ENCODE data around the gene LAG3.

Gene LAG3

DNA sequence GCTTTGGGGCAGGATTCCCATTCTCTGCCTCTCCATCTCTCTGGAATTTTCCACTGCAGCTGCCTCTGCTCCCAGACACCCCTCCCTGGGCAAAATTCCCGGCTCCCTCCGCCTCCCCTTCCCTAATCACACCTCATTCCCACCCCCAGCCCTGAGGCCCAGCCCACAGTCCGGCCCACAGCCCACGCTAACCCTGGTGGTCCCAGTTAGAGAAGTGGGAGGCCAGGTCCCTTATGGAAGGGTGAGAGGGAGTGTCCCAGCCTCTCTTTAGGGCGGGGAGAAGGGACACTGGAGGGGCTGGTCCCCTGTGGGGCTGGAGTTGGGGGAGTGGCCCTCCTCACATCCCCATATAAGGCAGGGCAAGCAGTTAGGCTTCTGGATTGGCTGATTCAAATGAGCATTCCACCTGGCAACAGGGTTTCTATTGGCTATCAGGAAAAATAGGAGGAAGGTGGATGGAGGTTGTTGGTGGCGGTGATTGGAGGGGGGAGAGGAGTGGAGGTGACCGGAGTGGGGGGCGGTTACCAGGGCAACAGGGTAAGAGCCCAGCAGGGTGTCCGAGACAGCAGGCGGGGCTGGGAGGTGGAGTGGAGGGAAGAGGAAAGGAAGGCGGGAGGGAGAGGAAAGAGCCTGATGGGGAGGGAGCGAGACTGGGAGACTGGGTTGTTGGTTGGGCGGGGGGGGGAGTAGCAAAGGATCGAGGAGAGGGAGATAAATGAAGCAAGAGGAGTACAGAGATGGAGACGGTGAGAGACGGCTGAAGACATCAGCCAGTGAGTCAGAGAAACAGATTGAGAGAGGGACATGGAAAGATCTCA, 8.1 kb upstream of the LAG3 start:
- ChIA-PET POLR2A (interaction anchor here (0.6 to 3.2 kb wide), 5 partner anchors 11 to 103 kb away, joined by 3 to 78 read pairs (median 5); partner anchors contain the start of genes CDCA3, MLF2, TPI1 and USP5), CTCF (interaction anchor here (1.0 to 8.7 kb wide), 7 partner anchors 11 to 61 kb away, joined by 3 to 222 read pairs (median 51); partner anchors contain the start of gene MLF2)
- no peak for TF ChIP-seq CTCF (IDR thresholded peaks at IDR 0.05; ENCODE audit: insufficient read depth, low read length, missing control alignments)
- peak overlapping the region; percentile 16 for H3K4me3 ChIP-seq (ENCODE audit: low read depth, low read length)
- DNase-seq (ENCODE audit: low read depth, low spot score), result peak; percentile 97

GRCh38 chr12:6765048-6765633, 7.2 kb upstream of the LAG3 start:
- H3K4me3 ChIP-seq (ENCODE audit: low read depth, low read length), result peak overlapping the region; percentile 93
- DNase-seq (ENCODE audit: low read depth, low spot score), result no peak
- no peak for TF ChIP-seq CTCF (IDR thresholded peaks at IDR 0.05; ENCODE audit: insufficient read depth, low read length, missing control alignments)
- ChIA-PET POLR2A (interaction anchor here (1.1 to 3.2 kb wide), 4 partner anchors 12 to 178 kb away, joined by 3 to 78 read pairs (median 11); partner anchors contain the start of genes CDCA3, MLF2 and USP5), CTCF (interaction anchor here (1.5 to 8.7 kb wide), 8 partner anchors 14 to 144 kb away, joined by 3 to 222 read pairs (median 9); partner anchors contain the start of gene MLF2)

DNA sequence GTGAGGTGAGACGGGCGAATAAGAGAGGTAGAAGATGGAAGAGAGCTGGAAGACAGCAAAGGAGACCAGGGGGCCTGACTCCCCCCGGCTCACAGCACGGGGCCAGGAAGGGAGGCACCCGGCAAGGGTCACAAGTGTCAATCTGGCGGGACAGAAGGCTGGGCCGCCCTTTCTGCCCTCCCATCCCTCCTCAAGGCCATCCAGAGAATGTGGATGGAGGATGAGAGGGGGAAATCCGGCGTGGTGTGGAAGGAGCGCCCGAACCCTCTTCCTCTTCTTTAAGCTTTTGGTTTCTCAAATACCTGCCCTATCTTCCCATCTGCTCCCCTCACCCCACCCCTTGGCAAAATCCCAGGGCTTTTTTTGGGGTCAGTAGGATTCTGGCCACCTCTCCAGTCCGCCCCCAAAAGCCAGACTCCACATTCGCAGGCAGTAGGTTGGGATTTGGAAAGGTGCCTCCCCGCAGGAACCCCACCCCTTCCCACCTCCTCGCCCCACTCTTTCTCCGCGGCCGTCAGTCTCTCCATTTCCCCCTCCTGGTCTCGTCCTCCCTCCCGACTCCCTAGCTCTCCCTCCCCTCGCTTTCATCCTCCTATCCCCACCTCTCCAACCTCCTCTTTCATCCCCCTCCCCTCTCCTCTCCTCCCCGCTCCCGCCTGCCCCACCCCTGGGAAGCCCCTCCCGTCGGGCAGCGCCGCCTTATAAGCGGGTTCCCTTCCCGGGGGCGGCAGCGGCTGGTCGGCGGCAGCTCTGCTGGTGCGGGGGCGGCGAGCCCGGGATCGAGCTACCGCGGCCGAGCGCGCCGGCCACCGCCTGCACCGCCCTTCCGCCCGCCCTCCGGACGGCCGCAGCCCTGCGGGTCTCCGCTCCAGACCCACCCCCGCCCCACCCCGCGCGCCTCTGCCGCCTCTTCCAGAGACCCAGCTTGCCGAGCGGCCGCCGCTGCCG, 6.4 kb upstream of the LAG3 start, which contains the start of gene PTMS:
Gene PTMS (plus strand): TSS at position 730 of the 948 bp plus-strand sequence. CDS start 343 bp downstream, outside the sequence.
- POLR2A ChIA-PET, result interaction anchor here (0.6 to 3.2 kb wide), 19 partner anchors 8 to 310 kb away, joined by 3 to 78 read pairs (median 5); partner anchors contain the start of genes CDCA3, COPS7A, GPR162 and MLF2

GRCh38 chr12:6766651-6767349, 5.5 kb upstream of the LAG3 start:
- peak overlapping the region; percentile 93 for H3K4me3 ChIP-seq (ENCODE audit: low read depth, low read length)
- DNase-seq (ENCODE audit: low read depth, low spot score), result no peak
- ChIA-PET POLR2A (interaction anchor here (0.6 to 3.2 kb wide), 18 partner anchors 11 to 297 kb away, joined by 3 to 78 read pairs (median 5); partner anchors contain the start of genes CDCA3, COPS7A, GPR162 and MLF2), CTCF (interaction anchor here (0.7 to 8.7 kb wide), 35 partner anchors 9 to 207 kb away, joined by 3 to 222 read pairs (median 4); partner anchors contain the start of genes CDCA3, COPS7A and MLF2)
- TF ChIP-seq CTCF (IDR thresholded peaks at IDR 0.05; ENCODE audit: insufficient read depth, low read length, missing control alignments), result peak; percentile 64

More for the DNA sequence above, 6.4 kb upstream of the LAG3 start, which contains the start of gene PTMS:
- no peak for TF ChIP-seq CTCF (IDR thresholded peaks at IDR 0.05; ENCODE audit: insufficient read depth, low read length, missing control alignments)
- no peak for DNase-seq (ENCODE audit: low read depth, low spot score)
- H3K4me3 ChIP-seq (ENCODE audit: low read depth, low read length), result peak within 1 kb of the TSS; percentile 93
- CTCF ChIA-PET, result interaction anchor here (0.6 to 8.7 kb wide), 32 partner anchors 8 to 207 kb away, joined by 3 to 222 read pairs (median 4); partner anchors contain the start of genes CD4, CDCA3, COPS7A and MLF2
